GM19328 (cell line): ENCODE data around the gene MBD1.
"Not testable (repeated sequence)": the region's sequence is repeated elsewhere in the genome, so short reads cannot be mapped to it uniquely, and the experiment has no call there.

Source experiments
- ATAC-seq: cut with Tn5 transposase; IDR thresholded peaks from one replicate; pipeline ENCODE4 v1.9.1; 2021; ENCODE audit warnings: mild to moderate bottlenecking, moderate library complexity; ENCODE audit not compliant: unreplicated experiment

MBD1 gene

DNA sequence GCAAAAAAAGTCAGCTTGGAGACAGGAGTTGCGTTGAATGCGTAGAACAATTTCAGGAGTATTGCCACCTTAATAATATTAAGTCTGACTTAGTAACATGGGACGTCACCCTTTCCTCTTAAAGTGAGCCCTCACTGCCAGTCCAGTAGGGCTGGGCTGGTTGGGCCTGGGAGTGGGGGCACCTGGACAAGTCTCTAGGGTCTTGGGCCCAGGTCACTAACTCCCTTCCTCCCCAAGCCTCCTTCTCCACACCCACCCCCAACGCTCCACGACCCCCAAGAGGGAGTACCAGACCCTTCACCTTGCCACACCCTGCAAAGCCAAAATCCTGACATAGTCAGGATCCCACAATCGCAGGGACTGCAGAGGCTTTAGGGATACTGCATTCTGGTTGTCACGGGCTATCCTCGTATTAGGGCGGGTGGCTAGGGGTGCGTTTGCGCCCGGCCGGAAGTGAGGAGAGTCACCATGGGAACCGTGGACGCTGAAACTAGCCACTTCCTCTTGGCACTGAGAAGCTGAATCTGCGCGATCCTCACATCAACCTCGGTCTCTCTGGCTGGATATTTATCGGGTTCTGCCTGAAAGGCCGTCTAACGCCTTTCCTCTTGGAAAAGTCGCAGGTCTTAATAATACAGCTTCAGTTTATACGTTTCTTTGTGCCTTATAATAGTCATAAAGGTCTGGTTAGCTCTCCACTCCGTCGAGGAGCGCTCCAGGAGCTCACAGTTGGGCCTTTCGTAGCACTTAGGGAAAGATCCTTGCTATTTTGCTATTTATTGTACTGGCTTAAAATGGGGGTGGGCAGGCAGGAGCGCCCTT, 16.5 kb upstream of the MBD1 start:
- peak; percentile 99 for ATAC-seq

DNA sequence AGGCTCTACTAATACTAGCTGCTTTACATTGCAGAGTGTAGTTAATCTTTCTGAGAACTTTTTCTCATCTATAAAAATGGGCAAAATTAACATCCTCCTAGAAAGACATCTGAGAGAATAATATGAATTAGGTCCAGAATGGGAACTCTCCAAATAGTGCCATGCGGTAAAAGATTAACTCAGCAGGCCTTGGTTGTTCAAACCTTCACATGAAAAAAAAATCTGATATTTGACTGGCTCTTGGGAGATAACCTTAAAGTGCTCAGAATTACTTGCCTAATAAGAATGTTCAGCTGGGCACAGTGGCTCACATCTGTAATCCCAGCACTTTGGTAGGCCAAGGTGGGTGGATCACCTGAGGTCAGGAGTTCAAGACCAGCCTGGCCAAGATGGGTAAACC, 11.7 kb upstream of the MBD1 start:
- ATAC-seq, result no peak

DNA sequence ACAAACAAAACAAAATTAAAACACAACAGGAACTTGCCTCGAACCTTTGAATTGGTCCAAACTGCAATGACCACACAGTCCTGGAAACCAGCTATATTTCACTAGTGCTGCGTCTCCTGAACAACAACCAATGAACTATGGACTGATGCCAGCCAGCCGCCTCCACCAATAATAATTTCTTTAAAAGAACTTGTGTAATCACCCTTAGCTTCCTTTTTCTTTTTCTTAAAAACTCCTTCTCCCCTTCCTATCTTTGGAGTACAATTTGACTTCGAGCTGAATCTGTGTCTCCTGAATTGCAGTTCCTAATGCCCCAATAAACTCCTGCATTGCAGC, 7.8 kb upstream of the MBD1 start:
- no peak for ATAC-seq

DNA sequence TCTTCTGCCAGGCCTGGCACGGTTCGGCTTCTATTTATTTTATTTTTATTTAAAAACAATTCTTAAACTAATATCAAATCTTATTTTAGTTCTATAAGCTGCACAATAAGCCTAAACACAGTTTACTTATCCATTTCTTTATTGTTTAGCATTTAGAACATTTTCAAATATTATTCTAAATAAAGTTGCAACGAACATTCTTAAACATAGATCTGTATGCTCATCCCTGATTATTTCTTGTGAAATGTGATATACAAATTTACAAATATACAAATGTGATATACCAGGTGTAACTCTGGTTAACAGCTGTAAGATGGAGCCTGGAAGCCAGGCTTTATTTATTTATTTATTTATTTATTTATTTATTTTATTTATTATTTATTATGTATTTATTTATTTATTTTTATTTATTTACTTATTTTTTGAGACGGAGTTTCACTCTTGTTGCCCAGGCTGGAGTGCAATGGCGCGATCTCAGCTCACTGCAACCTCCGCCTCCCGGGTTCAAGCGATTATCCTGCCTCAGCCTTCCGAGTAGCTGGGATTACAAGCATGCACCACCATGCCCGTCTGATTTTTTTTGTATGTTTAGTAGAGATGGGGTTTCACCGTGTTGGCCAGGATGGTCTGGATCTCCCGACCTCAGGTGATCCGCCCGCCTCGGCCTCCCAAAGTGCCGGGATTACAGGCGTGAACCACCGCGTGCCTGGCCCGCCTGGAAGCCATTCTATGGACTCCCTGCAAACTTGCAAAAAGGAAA, 7.2 kb upstream of the MBD1 start:
- not testable (repeated sequence) for ATAC-seq

DNA sequence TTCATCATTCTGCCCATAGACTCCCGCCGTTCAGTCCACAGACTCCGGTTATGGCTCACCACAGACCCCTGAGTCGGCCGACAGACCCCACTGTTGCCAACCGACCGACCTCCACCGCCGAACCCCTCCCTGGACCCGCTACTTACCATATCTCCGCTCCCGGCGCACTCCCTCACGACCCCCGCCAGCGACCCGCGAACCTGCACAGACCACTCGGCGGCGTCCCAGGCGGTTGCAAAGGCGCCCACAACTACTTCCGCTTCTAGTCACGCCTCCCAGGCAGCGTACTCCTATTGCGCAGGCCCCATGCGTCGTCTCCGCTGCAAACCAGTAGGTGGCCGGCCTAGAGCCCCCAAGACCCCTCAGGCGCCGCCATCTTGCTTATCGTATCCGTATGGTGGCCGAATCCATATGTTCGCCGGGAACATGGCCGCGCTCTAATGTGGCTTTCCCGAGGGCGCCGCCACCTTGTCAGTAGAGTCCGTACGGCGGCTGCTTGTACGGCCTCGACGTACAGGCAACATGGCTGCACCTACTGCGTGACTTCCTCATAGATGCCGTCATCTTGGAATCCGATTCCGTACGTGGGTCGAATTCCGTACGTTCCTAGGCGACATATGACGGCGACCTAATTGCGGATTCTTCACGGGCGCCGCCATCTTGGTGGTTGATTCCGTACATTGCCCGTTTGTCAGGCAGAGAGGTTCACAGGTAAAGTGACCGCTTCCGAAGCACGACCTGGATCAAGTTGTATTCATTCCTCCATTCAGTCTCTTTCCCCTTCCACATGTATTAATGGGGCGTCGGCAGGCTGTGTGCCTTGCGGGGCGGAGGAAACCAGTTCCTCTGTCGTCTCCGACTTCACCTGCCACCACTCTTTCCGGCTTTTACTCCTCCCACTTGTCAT, 6.4 kb upstream of the MBD1 start, which contains the start of gene CXXC1:
TSS of gene CXXC1 (minus strand) at position 252 of the 907 bp plus-strand sequence. CDS start at position 149, 103 bp downstream.
- ATAC-seq, result peak; percentile 92

DNA sequence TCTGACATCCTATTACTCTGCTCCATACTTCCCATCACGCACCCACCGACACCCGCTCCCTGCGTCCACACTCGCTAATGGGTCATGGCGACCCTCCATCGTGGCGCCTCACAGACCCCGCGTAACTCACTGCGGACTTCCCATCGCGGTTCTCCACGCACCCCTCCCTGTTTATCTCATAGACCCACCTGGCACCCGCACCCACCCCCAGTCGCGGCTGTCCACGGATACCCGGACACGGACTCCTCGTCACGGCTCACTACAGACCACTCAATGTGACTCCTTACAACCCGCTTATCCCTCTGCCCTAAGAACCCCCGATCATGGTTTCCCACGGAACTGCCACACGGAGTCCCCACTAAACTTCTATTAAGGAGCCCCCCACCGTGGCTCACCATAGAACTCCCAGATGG, 5.7 kb upstream of the MBD1 start:
- no peak for ATAC-seq

DNA sequence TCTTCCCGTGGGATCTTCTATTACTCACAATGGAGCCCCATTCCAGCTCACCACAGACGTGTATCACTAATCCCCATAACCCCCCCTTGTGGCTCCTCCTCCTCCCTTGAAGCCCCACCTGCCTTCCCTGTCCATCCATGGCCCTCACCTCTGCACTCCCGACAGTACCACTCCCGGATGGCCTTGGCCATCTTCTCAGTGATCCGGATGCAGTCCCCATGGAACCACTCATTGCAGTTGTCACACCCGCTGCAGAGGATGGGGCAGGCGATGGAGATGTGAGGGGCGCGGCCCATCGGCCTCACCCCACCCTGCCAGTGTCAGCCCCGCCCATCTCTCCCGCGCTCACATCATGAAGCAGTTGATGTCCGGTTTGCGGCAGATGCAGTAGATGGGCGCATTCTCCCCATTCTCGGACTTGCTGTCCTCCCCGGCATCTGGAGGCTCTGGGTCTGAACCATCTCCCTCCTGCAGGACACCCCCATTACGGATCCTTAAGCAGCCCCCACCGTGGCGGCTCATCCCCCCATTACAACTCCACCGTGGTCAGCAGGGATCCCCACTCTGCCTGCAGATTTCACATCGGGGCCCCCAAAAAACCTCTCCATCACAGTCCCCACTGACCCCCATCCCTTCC, 5.2 kb upstream of the MBD1 start:
- no peak for ATAC-seq

DNA sequence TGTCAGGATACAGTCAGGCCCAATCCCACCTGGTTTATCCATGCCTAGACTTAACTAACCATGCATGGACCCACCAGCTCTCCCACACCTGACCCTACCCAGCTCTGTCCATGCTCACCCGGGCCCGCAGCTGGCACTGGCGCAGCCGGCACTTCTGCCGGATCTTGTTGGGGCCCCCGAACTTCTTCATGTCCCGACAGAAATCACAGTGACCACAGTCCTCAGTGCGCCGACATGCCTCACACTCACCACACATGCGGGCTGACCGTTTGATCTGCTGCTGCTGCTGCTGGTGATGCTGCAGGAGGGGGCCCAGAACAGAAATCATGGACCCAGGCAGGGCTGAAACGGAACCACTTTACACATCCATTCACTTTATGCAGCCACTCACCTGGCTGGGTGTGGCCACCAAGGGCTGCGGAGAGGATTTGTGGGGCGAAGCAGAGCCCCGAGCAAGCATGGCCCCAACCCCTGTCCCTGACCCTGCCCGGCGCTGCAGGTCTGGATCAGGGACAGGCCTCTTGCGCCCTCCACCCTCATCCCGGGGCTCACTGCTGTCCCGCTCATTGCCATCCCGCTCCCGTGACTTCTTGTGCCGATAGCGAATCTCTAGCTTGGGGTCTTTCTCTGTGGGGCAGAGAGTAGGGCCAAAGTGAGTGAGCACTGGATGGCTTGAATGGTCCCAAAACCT, 4.5 kb upstream of the MBD1 start:
- ATAC-seq, result no peak

DNA sequence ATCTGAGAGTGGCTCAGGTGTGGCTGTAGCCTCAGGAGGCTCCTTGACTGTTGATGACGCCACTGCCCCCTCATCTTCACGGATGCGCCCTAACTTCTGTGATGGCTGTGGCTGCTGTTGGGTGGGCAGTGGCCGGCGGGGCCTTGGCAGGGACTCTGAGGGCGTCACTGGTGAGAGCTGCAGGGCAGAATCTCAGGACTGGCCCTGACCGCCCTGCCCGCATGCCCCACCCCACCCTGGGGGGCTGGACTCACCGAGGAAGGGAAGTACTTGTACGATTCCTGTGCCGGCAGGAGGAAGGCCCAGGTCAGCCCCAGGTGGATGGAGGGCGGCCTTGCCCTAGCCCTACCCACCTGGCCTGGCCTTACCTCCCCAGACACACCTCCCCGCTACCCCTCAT, 3.7 kb upstream of the MBD1 start:
- no peak for ATAC-seq

DNA sequence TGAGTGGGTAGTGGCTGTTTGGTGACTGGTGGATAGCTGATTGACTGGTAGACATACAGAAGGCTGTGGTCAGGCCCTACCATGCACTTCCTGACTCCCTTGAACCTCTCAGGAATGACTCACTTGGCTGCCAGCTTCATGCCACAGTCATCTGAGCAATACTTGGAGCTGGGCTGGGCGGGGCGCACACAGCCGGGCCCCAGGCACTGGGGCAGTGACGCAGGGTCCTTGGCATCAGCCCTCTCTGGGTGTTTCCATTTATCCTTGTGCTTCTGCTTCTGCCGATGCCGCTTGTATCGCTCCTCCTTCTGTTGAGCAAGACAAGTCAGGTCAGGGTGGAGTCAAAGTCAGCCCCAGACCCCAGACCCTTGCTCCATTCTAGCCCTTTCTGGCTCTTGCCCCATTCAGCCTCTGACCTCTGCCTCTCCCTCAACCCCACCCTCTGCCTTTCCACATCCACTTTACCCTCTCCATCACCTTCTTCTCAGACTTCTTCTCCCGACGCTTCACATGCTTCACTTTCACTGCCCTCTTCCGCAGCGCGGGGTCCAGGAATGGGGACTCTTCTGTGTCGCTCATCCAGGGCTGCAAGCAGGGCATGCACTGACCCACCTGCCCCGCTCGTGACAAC, 3.0 kb upstream of the MBD1 start:
- no peak for ATAC-seq

DNA sequence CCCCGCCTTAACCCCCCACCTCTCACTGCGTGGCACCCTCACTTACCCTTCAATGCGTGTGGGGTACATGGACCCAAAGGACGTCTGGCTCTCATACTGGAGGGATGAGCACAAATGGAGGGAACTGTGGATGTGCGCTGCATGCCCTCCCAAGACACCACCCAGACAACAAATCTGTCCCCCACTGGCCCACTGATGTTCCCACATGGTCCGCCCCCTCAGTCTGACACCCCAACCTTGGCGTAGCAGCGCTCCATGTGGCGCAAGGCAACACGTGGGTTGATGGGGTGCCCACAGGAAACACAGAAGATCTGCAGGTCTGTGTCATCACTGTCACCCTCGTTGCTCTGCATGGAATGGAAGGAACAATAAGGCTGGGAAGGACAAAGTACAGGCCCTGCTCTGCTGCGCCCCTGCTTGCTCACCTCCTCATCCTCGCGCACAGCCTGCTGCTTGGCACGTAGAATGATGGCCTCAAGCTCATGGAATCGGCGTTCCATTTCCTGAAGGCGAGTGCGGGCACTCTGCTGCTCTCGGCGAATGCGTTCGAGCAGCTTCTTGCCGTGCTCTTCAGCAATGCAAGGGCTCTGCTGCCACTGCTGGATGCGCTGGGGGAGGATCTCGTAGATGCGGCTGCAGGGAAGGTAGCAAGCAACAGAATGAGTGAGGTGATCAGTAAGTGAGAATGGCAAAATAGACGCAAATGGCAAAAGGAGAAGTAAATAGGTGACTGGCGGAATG, 2.3 kb upstream of the MBD1 start:
- no peak for ATAC-seq

DNA sequence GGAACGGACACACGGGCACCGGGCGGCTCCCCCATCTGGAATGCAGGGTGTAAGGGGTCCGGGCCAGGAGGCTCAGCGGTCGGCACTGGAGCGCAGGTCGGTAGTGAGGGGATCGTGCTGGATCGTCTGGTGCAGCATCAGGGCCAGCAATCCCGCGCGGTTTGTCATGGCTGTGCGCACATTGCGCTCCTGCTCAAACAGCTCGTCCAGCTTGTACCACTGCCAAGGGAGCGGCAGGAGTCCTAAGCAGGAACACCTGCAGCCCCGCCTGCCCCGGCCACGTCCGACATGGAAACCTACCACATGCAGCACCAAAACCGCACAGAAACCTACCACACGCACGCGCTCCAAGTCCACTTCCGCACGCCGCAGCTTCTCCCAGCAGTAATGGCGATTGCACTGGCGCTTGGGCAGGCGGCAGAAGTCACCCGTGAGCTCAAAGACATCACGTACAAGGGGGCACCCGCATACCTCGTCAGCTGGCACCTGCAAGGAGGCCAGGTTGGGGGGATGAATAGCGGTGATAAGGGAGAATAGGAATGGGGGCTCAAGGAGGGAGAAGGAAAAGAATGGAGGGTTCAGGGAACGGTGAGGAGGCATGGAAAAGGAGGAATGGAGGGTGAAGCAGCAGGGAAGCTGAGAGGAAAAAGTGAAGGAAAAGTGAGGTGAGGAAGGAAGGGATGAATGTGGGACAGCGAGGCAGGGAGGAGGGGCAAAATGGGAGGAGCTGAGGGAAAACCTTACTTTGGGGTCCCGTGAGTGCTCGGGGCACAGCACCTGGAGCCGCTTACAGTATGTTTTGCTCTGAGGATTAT, 1.4 kb upstream of the MBD1 start:
- no peak for ATAC-seq

DNA sequence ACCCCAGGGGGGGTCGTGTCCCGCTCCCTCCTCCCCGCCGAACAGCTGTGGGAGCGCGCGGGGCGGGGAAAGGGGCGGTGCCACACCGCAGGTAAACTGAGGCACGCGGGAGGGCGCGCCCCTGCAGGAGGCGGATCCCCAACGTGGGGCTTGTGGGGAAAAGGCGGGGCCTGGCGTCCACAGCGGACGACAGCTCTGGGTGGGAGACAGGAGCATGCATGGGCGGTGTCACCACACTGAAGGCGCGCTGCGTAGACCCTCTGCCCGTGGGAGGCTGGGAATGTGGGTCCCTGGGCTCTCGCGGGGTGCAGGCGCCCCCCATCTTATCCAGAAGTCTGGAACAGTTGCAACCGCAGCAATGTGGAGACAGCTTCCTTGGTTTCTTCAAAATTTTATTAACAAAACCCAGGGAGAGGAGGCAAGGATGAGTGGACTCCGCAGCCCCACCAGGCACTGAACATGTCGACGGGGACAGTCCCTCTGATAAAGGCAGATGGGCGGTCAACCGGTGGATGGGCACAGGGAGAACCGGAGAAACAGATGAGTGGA, 723 bp upstream of the MBD1 start:
- ATAC-seq, result no peak

DNA sequence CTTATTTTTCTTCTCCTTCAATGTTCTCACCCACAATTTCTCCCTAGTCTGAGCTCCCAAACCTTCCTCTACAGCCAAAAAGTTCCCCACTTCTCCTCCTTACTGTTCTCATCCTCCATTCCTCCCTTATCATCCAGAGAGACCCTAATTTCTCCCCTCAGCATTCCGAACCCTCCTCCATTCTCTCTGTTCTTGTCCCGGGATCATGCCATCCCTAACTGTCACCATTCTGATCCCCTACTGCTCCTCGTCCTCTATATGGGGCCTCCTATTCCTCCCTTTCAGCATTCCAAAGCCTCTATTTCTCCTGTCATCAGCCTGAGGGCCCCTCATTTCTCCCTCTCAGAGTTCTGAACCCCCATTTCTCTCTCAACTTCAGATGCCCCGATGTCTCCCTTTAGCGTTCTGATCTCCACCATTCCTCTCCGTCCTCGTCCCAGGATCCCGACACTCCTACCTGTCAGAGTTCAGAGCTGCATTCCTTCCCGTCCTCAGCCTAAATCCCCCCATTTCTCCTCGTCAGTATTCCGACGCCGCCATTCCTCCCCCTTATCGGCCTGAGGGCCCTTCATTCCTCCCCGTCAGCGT, 522 bp downstream of the MBD1 start:
- no peak for ATAC-seq

DNA sequence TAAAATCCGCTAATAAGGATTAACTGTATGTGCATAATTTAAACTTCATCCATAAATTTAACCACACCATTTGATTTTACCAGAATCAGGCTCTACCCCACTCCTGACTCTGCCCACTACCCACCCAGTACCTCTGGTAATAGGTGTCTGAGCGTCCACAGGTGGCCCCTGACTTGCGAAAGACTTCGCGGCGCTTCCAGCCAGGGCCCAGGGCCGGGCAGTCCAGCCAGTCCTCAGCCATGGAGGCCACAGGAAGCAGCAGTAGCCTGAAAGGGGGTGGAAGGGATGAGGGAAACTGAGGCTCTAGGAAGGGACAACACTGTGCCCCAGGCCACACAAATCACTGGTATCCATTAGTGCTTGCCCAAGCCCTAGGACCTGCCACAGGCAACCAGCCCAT, 1.6 kb downstream of the MBD1 start:
- no peak for ATAC-seq

DNA sequence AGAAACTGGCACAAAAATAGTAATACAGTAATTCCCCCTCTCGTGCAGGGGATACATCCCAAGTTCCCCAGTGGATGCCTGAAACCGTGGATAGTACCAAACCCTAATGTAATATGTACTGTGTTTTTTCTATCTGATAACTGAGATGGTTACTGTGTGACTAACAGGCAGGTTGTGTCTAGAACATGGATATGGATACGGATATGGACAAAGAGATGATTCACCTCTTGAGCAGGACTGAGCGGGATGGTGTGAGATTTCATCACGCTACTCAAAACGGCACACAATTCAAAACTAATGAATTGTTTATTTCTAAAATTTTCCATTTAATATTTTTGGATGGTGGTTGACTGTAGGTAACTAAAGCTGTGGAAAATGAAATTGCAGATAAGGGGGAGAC, 3.4 kb downstream of the MBD1 start:
- no peak for ATAC-seq

DNA sequence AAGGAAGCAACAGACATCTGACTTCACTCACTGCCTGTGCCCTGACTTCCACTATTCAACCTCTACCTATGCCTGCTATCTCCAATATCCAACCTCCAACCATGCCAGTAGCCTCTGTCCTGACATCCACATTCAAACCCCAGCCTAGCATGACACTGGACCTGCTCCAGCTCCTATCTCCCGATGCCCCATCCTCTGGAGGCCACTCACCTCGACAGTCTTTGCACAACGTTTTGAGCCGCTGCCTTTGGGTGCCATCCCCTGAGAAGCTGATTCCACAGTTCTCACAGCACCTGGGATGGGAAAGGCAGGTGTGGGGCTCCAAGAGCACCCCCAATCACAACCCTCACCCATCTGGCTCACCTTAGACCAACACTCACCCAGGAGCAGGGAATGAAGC, 4.9 kb downstream of the MBD1 start:
- no peak for ATAC-seq
